Activated naive CD8-positive, alpha-beta T cell (primary cell): Measurements from ENCODE around the gene TESK2.
"Not testable (repeated sequence)": the region's sequence is repeated elsewhere in the genome, so short reads cannot be mapped to it uniquely, and the experiment has no call there.

Experiments used
- H3K27ac Mint-ChIP-seq: one replicate; pipeline ENCODE4 v1.8.0; 2021; ENCODE audit warnings: mixed read lengths
- H3K27me3 Mint-ChIP-seq: one replicate; pipeline ENCODE4 v1.8.0; 2021; ENCODE audit warnings: mixed read lengths
- H3K36me3 Mint-ChIP-seq: one replicate; pipeline ENCODE4 v1.8.0; 2021; ENCODE audit warnings: mixed read lengths
- H3K4me1 Mint-ChIP-seq: one replicate; pipeline ENCODE4 v1.8.0; 2021; ENCODE audit warnings: low read depth, mixed read lengths
- H3K4me3 Mint-ChIP-seq: one replicate; pipeline ENCODE4 v1.8.0; 2021; ENCODE audit warnings: mild to moderate bottlenecking, mixed read lengths
- H3K9me3 Mint-ChIP-seq: one replicate; pipeline ENCODE4 v1.8.0; 2021; ENCODE audit warnings: low read depth, mixed read lengths

TESK2 gene

GRCh38 chr1:45395051-45395450 lies 95.9 kb downstream of the TESK2 start:
- Mint-ChIP-seq H3K4me3 (no peak overlapping the region), H3K9me3 (no peaks in the 10 kb centered on the region), H3K27ac (no peak overlapping the region), H3K36me3 (no peaks in the 10 kb centered on the region), H3K4me1 (peaks cover 4% of the 10 kb centered on the region), H3K27me3 (no peaks in the 10 kb centered on the region)

GRCh38 chr1:45394342-45394741 lies 96.6 kb downstream of the TESK2 start:
- Mint-ChIP-seq H3K36me3 (no peaks in the 10 kb centered on the region), H3K4me3 (no peak overlapping the region), H3K27me3 (no peaks in the 10 kb centered on the region), H3K9me3 (no peaks in the 10 kb centered on the region), H3K4me1 (peaks cover 4% of the 10 kb centered on the region), H3K27ac (no peak overlapping the region)

- Mint-ChIP-seq H3K9me3 (no peaks in the 10 kb centered on the region), H3K4me3 (no peak overlapping the region), H3K36me3 (no peaks in the 10 kb centered on the region), H3K4me1 (peaks cover 4% of the 10 kb centered on the region), H3K27me3 (no peaks in the 10 kb centered on the region), H3K27ac (peak overlapping the region; percentile 22)
Measured at GRCh38 chr1:45393718-45394302, 97.2 kb downstream of the TESK2 start.

GRCh38 chr1:45386219-45386618 lies 104.7 kb downstream of the TESK2 start:
- Mint-ChIP-seq H3K4me3 (no peak overlapping the region), H3K36me3 (no peaks in the 10 kb centered on the region), H3K4me1 (no peaks in the 10 kb centered on the region), H3K9me3 (no peaks in the 10 kb centered on the region), H3K27me3 (no peaks in the 10 kb centered on the region), H3K27ac (no peak overlapping the region)

GRCh38 chr1:45385302-45385701 lies 105.7 kb downstream of the TESK2 start:
- no peaks in the 10 kb centered on the region for H3K36me3 Mint-ChIP-seq
- H3K27me3 Mint-ChIP-seq, result no peaks in the 10 kb centered on the region
- no peak overlapping the region for H3K4me3 Mint-ChIP-seq
- no peak overlapping the region for H3K27ac Mint-ChIP-seq
- no peaks in the 10 kb centered on the region for H3K4me1 Mint-ChIP-seq
- H3K9me3 Mint-ChIP-seq, result no peaks in the 10 kb centered on the region

GRCh38 chr1:45384213-45384612 lies 106.8 kb downstream of the TESK2 start:
- H3K27ac Mint-ChIP-seq, result not testable (repeated sequence)

GRCh38 chr1:45383191-45383590 lies 107.8 kb downstream of the TESK2 start:
- Mint-ChIP-seq H3K36me3 (peaks cover 2% of the 10 kb centered on the region), H3K27ac (no peak overlapping the region), H3K27me3 (no peaks in the 10 kb centered on the region), H3K4me3 (no peak overlapping the region), H3K4me1 (no peaks in the 10 kb centered on the region), H3K9me3 (no peaks in the 10 kb centered on the region)

More at GRCh38 chr1:45384213-45384612, 106.8 kb downstream of the TESK2 start:
- H3K36me3 Mint-ChIP-seq, H3K4me1 Mint-ChIP-seq, H3K4me3 Mint-ChIP-seq, H3K9me3 Mint-ChIP-seq, H3K27me3 Mint-ChIP-seq: not testable (repeated sequence)

- H3K36me3 Mint-ChIP-seq, result peaks cover 2% of the 10 kb centered on the region
- H3K27me3 Mint-ChIP-seq, result no peaks in the 10 kb centered on the region
- no peak overlapping the region for H3K4me3 Mint-ChIP-seq
- no peaks in the 10 kb centered on the region for H3K4me1 Mint-ChIP-seq
- H3K9me3 Mint-ChIP-seq, result no peaks in the 10 kb centered on the region
- H3K27ac Mint-ChIP-seq, result no peak overlapping the region
Measured at GRCh38 chr1:45381243-45381642, 109.7 kb downstream of the TESK2 start.

- no peaks in the 10 kb centered on the region for H3K27me3 Mint-ChIP-seq
- peaks cover 2% of the 10 kb centered on the region for H3K36me3 Mint-ChIP-seq
- no peaks in the 10 kb centered on the region for H3K4me1 Mint-ChIP-seq
Measured at GRCh38 chr1:45380730-45381129, 110.2 kb downstream of the TESK2 start.

GRCh38 chr1:45380125-45380524 lies 110.8 kb downstream of the TESK2 start:
- Mint-ChIP-seq H3K9me3 (no peaks in the 10 kb centered on the region), H3K27ac (no peak overlapping the region)

More at GRCh38 chr1:45380730-45381129, 110.2 kb downstream of the TESK2 start:
- no peak overlapping the region for H3K27ac Mint-ChIP-seq
- no peaks in the 10 kb centered on the region for H3K9me3 Mint-ChIP-seq
- no peak overlapping the region for H3K4me3 Mint-ChIP-seq

GRCh38 chr1:45379524-45379923 lies 111.4 kb downstream of the TESK2 start:
- H3K27ac Mint-ChIP-seq, result no peak overlapping the region
- H3K9me3 Mint-ChIP-seq, result no peaks in the 10 kb centered on the region
- no peaks in the 10 kb centered on the region for H3K27me3 Mint-ChIP-seq
- H3K4me1 Mint-ChIP-seq, result peaks cover 3% of the 10 kb centered on the region
- peaks cover 2% of the 10 kb centered on the region for H3K36me3 Mint-ChIP-seq
- H3K4me3 Mint-ChIP-seq, result no peak overlapping the region

More at GRCh38 chr1:45380125-45380524, 110.8 kb downstream of the TESK2 start:
- Mint-ChIP-seq H3K4me1 (no peaks in the 10 kb centered on the region), H3K4me3 (no peak overlapping the region), H3K36me3 (peaks cover 2% of the 10 kb centered on the region), H3K27me3 (no peaks in the 10 kb centered on the region)

- H3K4me1 Mint-ChIP-seq, result peaks cover 5% of the 10 kb centered on the region
- no peak overlapping the region for H3K4me3 Mint-ChIP-seq
- H3K27me3 Mint-ChIP-seq, result no peaks in the 10 kb centered on the region
- H3K9me3 Mint-ChIP-seq, result no peaks in the 10 kb centered on the region
- no peak overlapping the region for H3K27ac Mint-ChIP-seq
- peaks cover 2% of the 10 kb centered on the region for H3K36me3 Mint-ChIP-seq
Measured at GRCh38 chr1:45378184-45378583, 112.8 kb downstream of the TESK2 start.

GRCh38 chr1:45375104-45376090 lies 115.6 kb downstream of the TESK2 start:
- H3K4me1 Mint-ChIP-seq, result peaks cover 5% of the 10 kb centered on the region
- H3K27me3 Mint-ChIP-seq, result no peaks in the 10 kb centered on the region
- peaks cover 2% of the 10 kb centered on the region for H3K36me3 Mint-ChIP-seq
- H3K27ac Mint-ChIP-seq, result no peak overlapping the region
- H3K4me3 Mint-ChIP-seq, result no peak overlapping the region
- no peaks in the 10 kb centered on the region for H3K9me3 Mint-ChIP-seq

- Mint-ChIP-seq H3K27ac (no peak overlapping the region), H3K27me3 (no peaks in the 10 kb centered on the region), H3K4me1 (peaks cover 5% of the 10 kb centered on the region), H3K36me3 (no peaks in the 10 kb centered on the region), H3K9me3 (no peaks in the 10 kb centered on the region), H3K4me3 (no peak overlapping the region)
Measured at GRCh38 chr1:45373573-45373972, 117.4 kb downstream of the TESK2 start.

- Mint-ChIP-seq H3K36me3 (no peaks in the 10 kb centered on the region), H3K27me3 (no peaks in the 10 kb centered on the region), H3K9me3 (no peaks in the 10 kb centered on the region), H3K27ac (no peak overlapping the region), H3K4me3 (no peak overlapping the region), H3K4me1 (peaks cover 5% of the 10 kb centered on the region)
Measured at GRCh38 chr1:45370575-45370974, 120.4 kb downstream of the TESK2 start.
